ENCODE measurements around the gene KCTD20. TPM values are rescaled to one million over a fixed set of nuclear protein-coding genes. Genes with fewer than 3 reads are reported as not detected.

The KCTD20 gene
- polyA plus RNA-seq, 1 donor (not counting 4 experiments of a cell fraction or from before 2014, with no cell fraction given) = 31.8 TPM

GRCh38 chr6:36430351-36430750 is 12.4 kb upstream of the KCTD20 start:
- TF ChIP-seq CTCF (optimal IDR thresholded peaks at IDR 0.05 in 1 of 3, IDR thresholded peaks at IDR 0.05 in 1 of 3, conservative IDR thresholded peaks at IDR 0.05 in 1 of 3; ENCODE audit: extremely low read depth in 1 of 3, insufficient read depth in 2 of 3, low read length in 3 of 3) (no peak), EZH2 (IDR thresholded peaks at IDR 0.05; ENCODE audit: low read length) (no peak)
- DNase-seq (ENCODE audit: low read depth, low spot score) (no peak), FAIRE-seq (no peak)
- Histone ChIP-seq H3K27me3 (ENCODE audit: control insufficient read depth, extremely low read depth, insufficient read depth, low read length) (no peaks in the 10 kb centered on the region), H3K4me1 (ENCODE audit: control insufficient read depth, extremely low read depth, insufficient read depth, low read length) (peaks cover 15% of the 10 kb centered on the region), H4K20me1 (ENCODE audit: control insufficient read depth, extremely low read depth, insufficient read depth, low read length) (no peaks in the 10 kb centered on the region), H3K9me3 (ENCODE audit: control insufficient read depth, low read depth, low read length) (no peaks in the 10 kb centered on the region), H3K4me3 (ENCODE audit: control insufficient read depth in 2 of 3, extremely low read depth in 1 of 3, insufficient read depth in 2 of 3, low read depth in 1 of 3, low read length in 3 of 3) (no peak overlapping the region), H3K4me2 (ENCODE audit: control insufficient read depth, extremely low read depth, insufficient read depth, low read depth, low read length) (no peak overlapping the region), H3K9me1 (ENCODE audit: control insufficient read depth, extremely low read depth, insufficient read depth, low read length) (no peaks in the 10 kb centered on the region), H2AFZ (ENCODE audit: control insufficient read depth, low read length) (no peak overlapping the region), H3K79me2 (ENCODE audit: control insufficient read depth, insufficient read depth, low read length) (no peaks in the 10 kb centered on the region), H3K36me3 (ENCODE audit: control insufficient read depth in 2 of 2, extremely low read depth in 1 of 2, insufficient read depth in 2 of 2, low read length in 2 of 2) (no peaks in the 10 kb centered on the region), H3K27ac (ENCODE audit: control insufficient read depth, insufficient read depth, low read length) (no peak overlapping the region), H3K9ac (ENCODE audit: control insufficient read depth, extremely low read depth, insufficient read depth, low read length) (no peak overlapping the region)
- dilution Hi-C loops (cut with MboI; ENCODE audit: extremely low pct_ligation_motif_present, low sequenced_read_pairs) = no loop called here

- H3K4me1 ChIP-seq (ENCODE audit: control insufficient read depth, extremely low read depth, insufficient read depth, low read length) = peaks cover 10% of the 10 kb centered on the region
- FAIRE-seq (no peak), DNase-seq (ENCODE audit: low read depth, low spot score) (no peak)
- H3K9me1 ChIP-seq (ENCODE audit: control insufficient read depth, extremely low read depth, insufficient read depth, low read length) = no peaks in the 10 kb centered on the region
- no peaks in the 10 kb centered on the region for H3K36me3 ChIP-seq (ENCODE audit: control insufficient read depth in 2 of 2, extremely low read depth in 1 of 2, insufficient read depth in 2 of 2, low read length in 2 of 2)
- H3K79me2 ChIP-seq (ENCODE audit: control insufficient read depth, insufficient read depth, low read length) = no peaks in the 10 kb centered on the region
- H3K9ac ChIP-seq (ENCODE audit: control insufficient read depth, extremely low read depth, insufficient read depth, low read length) = no peak overlapping the region
- H4K20me1 ChIP-seq (ENCODE audit: control insufficient read depth, extremely low read depth, insufficient read depth, low read length) = no peaks in the 10 kb centered on the region
- TF ChIP-seq CTCF (optimal IDR thresholded peaks at IDR 0.05 in 1 of 3, IDR thresholded peaks at IDR 0.05 in 1 of 3, conservative IDR thresholded peaks at IDR 0.05 in 1 of 3; ENCODE audit: extremely low read depth in 1 of 3, insufficient read depth in 2 of 3, low read length in 3 of 3) = no peak
- TF ChIP-seq EZH2 (IDR thresholded peaks at IDR 0.05; ENCODE audit: low read length) = no peak
- no peak overlapping the region for H2AFZ ChIP-seq (ENCODE audit: control insufficient read depth, low read length)
- H3K9me3 ChIP-seq (ENCODE audit: control insufficient read depth, low read depth, low read length) = no peaks in the 10 kb centered on the region
- dilution Hi-C loops (cut with MboI; ENCODE audit: extremely low pct_ligation_motif_present, low sequenced_read_pairs) = no loop called here
- no peaks in the 10 kb centered on the region for H3K27me3 ChIP-seq (ENCODE audit: control insufficient read depth, extremely low read depth, insufficient read depth, low read length)
- H3K4me3 ChIP-seq (ENCODE audit: control insufficient read depth in 2 of 3, extremely low read depth in 1 of 3, insufficient read depth in 2 of 3, low read depth in 1 of 3, low read length in 3 of 3) = no peak overlapping the region
- no peak overlapping the region for H3K4me2 ChIP-seq (ENCODE audit: control insufficient read depth, extremely low read depth, insufficient read depth, low read depth, low read length)
- no peak overlapping the region for H3K27ac ChIP-seq (ENCODE audit: control insufficient read depth, insufficient read depth, low read length)
These were observed 11.6 kb upstream of the KCTD20 start for GRCh38 chr6:36431197-36431596.
